ENCODE data around the gene RXRB. TPM values are rescaled to one million over a fixed set of nuclear protein-coding genes. Genes with fewer than 3 reads are reported as not detected.
"Not testable (repeated sequence)": the region's sequence is repeated elsewhere in the genome, so short reads cannot be mapped to it uniquely, and the experiment has no call there.

The RXRB gene
- total RNA-seq, 2 experiments from 2014 or later, result 41.0 to 45.4 TPM

GRCh38 chr6:33156561-33156960 lies 43.9 kb downstream of the RXRB start:
- H3K9me3 Mint-ChIP-seq (ENCODE audit: low read depth), result peaks cover 10% of the 10 kb centered on the region
- DNase-seq (no peak), ATAC-seq (no peak)
- H3K4me3 Mint-ChIP-seq, result no peak overlapping the region
- peaks cover 1% of the 10 kb centered on the region for H3K36me3 Mint-ChIP-seq (ENCODE audit: low read depth)
- intact Hi-C loops (cut with DNase I, micrococcal nuclease), result no loop called here
- peaks cover 4% of the 10 kb centered on the region for H3K4me1 Mint-ChIP-seq
- H3K27me3 Mint-ChIP-seq, result peaks cover 9% of the 10 kb centered on the region
- ChIA-PET POLR2A (no interaction called here), CTCF (interaction anchor here (0.9 to 1.4 kb wide), 2 partner anchors 16 to 32 kb away, joined by 3 read pairs; no protein-coding TSS in a partner anchor)
- no peak overlapping the region for H3K27ac Mint-ChIP-seq

- H3K4me1 Mint-ChIP-seq, result no peaks in the 10 kb centered on the region
- ChIA-PET CTCF (interaction anchor here (1.0 to 2.6 kb wide), 8 partner anchors 9 to 140 kb away, joined by 3 to 16 read pairs (median 4); no protein-coding TSS in a partner anchor), POLR2A (no interaction called here)
- peaks cover 11% of the 10 kb centered on the region for H3K27me3 Mint-ChIP-seq
- intact Hi-C loops (cut with DNase I, micrococcal nuclease), result no loop called here
- H3K4me3 Mint-ChIP-seq, result no peak overlapping the region
- ATAC-seq (no peak), DNase-seq (no peak)
- no peak overlapping the region for H3K27ac Mint-ChIP-seq
- peaks cover 1% of the 10 kb centered on the region for H3K36me3 Mint-ChIP-seq (ENCODE audit: low read depth)
- H3K9me3 Mint-ChIP-seq (ENCODE audit: low read depth), result peaks cover 10% of the 10 kb centered on the region
Measured at GRCh38 chr6:33154349-33154748, 46.1 kb downstream of the RXRB start.

DNA sequence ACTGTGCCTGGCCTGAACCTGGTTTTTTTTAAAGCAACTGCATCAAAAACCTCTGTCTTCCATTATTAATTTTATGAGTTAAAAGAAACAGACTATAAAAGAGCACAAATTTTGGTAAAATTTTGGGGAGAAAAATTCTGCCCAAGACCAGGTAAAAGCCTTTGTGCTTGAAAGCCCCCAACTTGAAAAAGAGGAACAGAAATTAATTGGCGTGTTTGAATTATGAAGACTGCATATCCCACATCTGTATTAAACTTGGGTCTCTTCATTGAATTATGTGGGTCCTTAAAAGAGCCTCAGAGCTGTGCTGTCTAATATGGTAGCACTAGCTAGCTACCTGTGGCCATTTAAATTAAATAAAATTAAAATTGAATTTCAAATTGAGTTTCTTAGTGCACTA lies 49.4 kb downstream of the RXRB start:
- POLR2A ChIA-PET, result interaction anchor here (1.1 kb wide), 1 partner anchor 99 kb away, joined by 3 read pairs; no protein-coding TSS in a partner anchor
- peaks cover 13% of the 10 kb centered on the region for H3K27me3 Mint-ChIP-seq
- H3K27ac Mint-ChIP-seq, result no peak overlapping the region
- DNase-seq (no peak), ATAC-seq (no peak)
- CTCF ChIA-PET, result interaction anchor here (0.6 to 2.5 kb wide), 6 partner anchors 9 to 223 kb away, joined by 3 to 17 read pairs (median 8); no protein-coding TSS in a partner anchor
- no peaks in the 10 kb centered on the region for H3K4me1 Mint-ChIP-seq
- peaks cover 10% of the 10 kb centered on the region for H3K9me3 Mint-ChIP-seq (ENCODE audit: low read depth)
- H3K4me3 Mint-ChIP-seq, result no peak overlapping the region
- intact Hi-C loops (cut with DNase I, micrococcal nuclease), result no loop called here
- H3K36me3 Mint-ChIP-seq (ENCODE audit: low read depth), result peaks cover 1% of the 10 kb centered on the region

GRCh38 chr6:33150560-33150959 lies 49.9 kb downstream of the RXRB start:
- DNase-seq; H3K27ac Mint-ChIP-seq; H3K4me1 Mint-ChIP-seq; intact Hi-C loops (cut with DNase I, micrococcal nuclease); ATAC-seq; H3K36me3 Mint-ChIP-seq (ENCODE audit: low read depth); H3K4me3 Mint-ChIP-seq: not testable (repeated sequence)
- peaks cover 13% of the 10 kb centered on the region for H3K27me3 Mint-ChIP-seq
- POLR2A ChIA-PET, result interaction anchor here (1.1 kb wide), 1 partner anchor 100 kb away, joined by 3 read pairs; no protein-coding TSS in a partner anchor
- H3K9me3 Mint-ChIP-seq (ENCODE audit: low read depth), result peaks cover 10% of the 10 kb centered on the region
- CTCF ChIA-PET, result interaction anchor here (0.8 to 2.7 kb wide), 10 partner anchors 10 to 135 kb away, joined by 3 to 17 read pairs (median 8); no protein-coding TSS in a partner anchor

GRCh38 chr6:33147807-33148666 lies 52.4 kb downstream of the RXRB start:
- Mint-ChIP-seq H3K27ac (no peak overlapping the region), H3K4me1 (no peaks in the 10 kb centered on the region), H3K4me3 (no peak overlapping the region), H3K27me3 (peaks cover 23% of the 10 kb centered on the region), H3K9me3 (ENCODE audit: low read depth) (peaks cover 10% of the 10 kb centered on the region), H3K36me3 (ENCODE audit: low read depth) (peaks cover 1% of the 10 kb centered on the region)
- ChIA-PET CTCF (interaction anchor here (0.5 to 2.7 kb wide), 14 partner anchors 9 to 148 kb away, joined by 3 to 13 read pairs (median 4); no protein-coding TSS in a partner anchor), POLR2A (no interaction called here)
- intact Hi-C loops (cut with DNase I, micrococcal nuclease), result loop anchor here in 1 of 2 experiments (1.0 kb wide), 2 partner anchors 25 to 133 kb away; no protein-coding TSS in a partner anchor
- DNase-seq (no peak), ATAC-seq (no peak)

- no peak for DNase-seq
Measured at GRCh38 chr6:33144373-33144772, 56.1 kb downstream of the RXRB start.

More at GRCh38 chr6:33144373-33144772, 56.1 kb downstream of the RXRB start:
- H3K27me3 Mint-ChIP-seq, result peaks cover 26% of the 10 kb centered on the region
- no peaks in the 10 kb centered on the region for H3K36me3 Mint-ChIP-seq (ENCODE audit: low read depth)
- H3K4me1 Mint-ChIP-seq, result no peaks in the 10 kb centered on the region
- ChIA-PET CTCF (interaction anchor here (1.2 to 1.7 kb wide), 2 partner anchors 20 to 103 kb away, joined by 4 to 5 read pairs; no protein-coding TSS in a partner anchor), POLR2A (no interaction called here)
- no peak overlapping the region for H3K27ac Mint-ChIP-seq
- H3K4me3 Mint-ChIP-seq, result no peak overlapping the region
- ATAC-seq, result no peak
- no peaks in the 10 kb centered on the region for H3K9me3 Mint-ChIP-seq (ENCODE audit: low read depth)
- intact Hi-C loops (cut with DNase I, micrococcal nuclease), result no loop called here

Small RNA genes within 50 kb of the gene (microRNA-seq; reads per million reads assigned to microRNA genes)
- gene MIR219A1 (ENCODE audit: borderline replicate concordance), result 40.2 reads per million, percentile 53 among the genes with 10 or more reads in this experiment

Other genes starting within 250 kb of the RXRB start
- gene HLA-DMA, start 247.6 kb downstream of the RXRB start, total RNA-seq, result 10 to 100 TPM; 11.8 TPM
- gene BRD2, start 232.1 kb downstream of the RXRB start, total RNA-seq, result 100 to 1,000 TPM; 230 to 338 TPM
- 1 to 10 TPM; 1.7 to 3.3 TPM for gene HLA-DOA, start 191.1 kb downstream of the RXRB start, total RNA-seq
- 10 to 100 TPM; 11.5 to 13.3 TPM for gene HLA-DPA1, start 127.0 kb downstream of the RXRB start, total RNA-seq
- gene HLA-DPB1, start 124.7 kb downstream of the RXRB start, total RNA-seq, result 1 to 10 TPM; 5.2 to 5.4 TPM
- 1 to 10 TPM; 1.9 to 2.0 TPM for gene COL11A2, start 8.2 kb downstream of the RXRB start, total RNA-seq
- gene SLC39A7, start 202 bp upstream of the RXRB start, total RNA-seq, result 10 to 100 TPM; 33.0 to 41.8 TPM
- gene HSD17B8, start 4.0 kb upstream of the RXRB start, total RNA-seq, result 10 to 100 TPM; 23.4 to 33.2 TPM
- 10 to 100 TPM; 28.3 to 39.3 TPM for gene RING1, start 7.8 kb upstream of the RXRB start, total RNA-seq
- 10 to 100 TPM; 35.6 to 45.2 TPM for gene VPS52, start 71.2 kb upstream of the RXRB start, total RNA-seq
- gene RPS18, start 71.4 kb upstream of the RXRB start, total RNA-seq, result 1,000 to 10,000 TPM; 2,706 to 4,631 TPM
- 1 to 10 TPM; 2.8 to 3.5 TPM for gene B3GALT4, start 76.5 kb upstream of the RXRB start, total RNA-seq
- gene WDR46, start 88.6 kb upstream of the RXRB start, total RNA-seq, result 10 to 100 TPM; 63.5 to 69.4 TPM
- 10 to 100 TPM; 65.4 to 96.9 TPM for gene PFDN6, start 88.9 kb upstream of the RXRB start, total RNA-seq
- gene RGL2, start 98.3 kb upstream of the RXRB start, total RNA-seq, result 10 to 100 TPM; 19.9 to 21.5 TPM
- gene TAPBP, start 113.4 kb upstream of the RXRB start, total RNA-seq, result 100 to 1,000 TPM; 164 to 190 TPM
- gene ZBTB22, start 117.1 kb upstream of the RXRB start, total RNA-seq, result 1 to 10 TPM; 9.0 to 9.9 TPM
- 10 to 100 TPM; 66.2 to 75.5 TPM for gene DAXX, start 122.3 kb upstream of the RXRB start, total RNA-seq
- 10 to 100 TPM; 86.0 to 89.3 TPM for gene KIFC1, start 191.2 kb upstream of the RXRB start, total RNA-seq
- gene PHF1, start 210.3 kb upstream of the RXRB start, total RNA-seq, result 10 to 100 TPM; 24.9 to 28.2 TPM
- gene CUTA, start 217.4 kb upstream of the RXRB start, total RNA-seq, result 100 to 1,000 TPM; 154 to 188 TPM
- gene SYNGAP1, start 219.4 kb upstream of the RXRB start, total RNA-seq, result 10 to 100 TPM; 43.6 to 45.6 TPM